Stimulated activated CD4-positive, alpha-beta T cell treated with anti-CD3 and anti-CD28 coated beads, Interleukin-15, amount 100 ng/mL, for 24 hours (primary cell): ENCODE data around the gene LYG2.
"Not testable (repeated sequence)": the region's sequence is repeated elsewhere in the genome, so short reads cannot be mapped to it uniquely, and the experiment has no call there.

Experiments used
- DNase-seq: peaks from one replicate; pipeline ENCODE4 v3.0.0-alpha.2; 2020

LYG2 gene, protein sequence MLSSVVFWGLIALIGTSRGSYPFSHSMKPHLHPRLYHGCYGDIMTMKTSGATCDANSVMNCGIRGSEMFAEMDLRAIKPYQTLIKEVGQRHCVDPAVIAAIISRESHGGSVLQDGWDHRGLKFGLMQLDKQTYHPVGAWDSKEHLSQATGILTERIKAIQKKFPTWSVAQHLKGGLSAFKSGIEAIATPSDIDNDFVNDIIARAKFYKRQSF

DNA sequence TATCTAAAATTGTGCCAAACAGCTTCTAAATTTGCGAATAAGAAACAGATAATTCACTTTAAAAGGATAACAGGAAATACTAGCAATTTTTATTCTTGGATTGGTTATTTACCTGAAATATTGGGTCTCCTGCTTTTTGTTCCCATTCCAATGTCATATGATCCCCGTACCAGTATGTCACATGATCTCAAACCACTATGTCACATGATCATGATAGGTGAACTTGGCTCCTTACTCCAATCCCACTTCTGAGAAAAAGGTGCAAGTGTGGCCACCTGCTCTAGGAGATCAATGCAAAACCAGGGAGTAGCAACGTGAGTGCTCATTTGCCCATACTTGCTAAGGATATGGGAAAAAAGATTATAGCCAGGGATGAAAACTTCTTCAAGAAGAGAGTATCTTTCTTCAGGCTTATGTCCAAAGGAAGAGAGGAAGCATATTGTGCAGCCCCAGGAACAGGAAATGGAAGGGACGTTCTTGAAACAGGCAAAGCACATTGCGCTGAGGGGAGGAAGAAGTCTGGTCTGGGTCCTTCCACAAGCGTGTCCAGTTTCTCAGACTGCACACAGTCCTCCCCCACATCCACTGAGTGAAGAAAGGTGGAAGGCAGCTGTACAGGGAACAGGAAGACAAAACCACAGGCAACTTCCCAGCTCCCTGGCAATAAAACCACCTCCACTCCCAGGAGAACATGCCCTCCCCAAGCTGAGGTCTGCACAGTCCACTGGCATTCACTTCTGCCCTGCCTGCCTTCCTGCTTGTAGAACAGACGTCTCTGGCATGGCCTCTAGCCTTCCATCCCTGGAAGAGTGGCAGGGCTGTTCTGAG, at the start of gene LYG2:
Gene LYG2 (minus strand): TSS at position 176 of the 828 bp plus-strand sequence. CDS start 1,406 bp downstream, outside the sequence.
- no peak for DNase-seq

GRCh38 chr2:99301097-99301496, 45.6 kb upstream of the LYG2 start, which contains the start of gene LYG1:
Gene LYG1, minus strand, starts transcription at chr2:99301197. Its CDS starts 5,527 bp downstream, at chr2:99295670.
- DNase-seq, result not testable (repeated sequence)

DNA sequence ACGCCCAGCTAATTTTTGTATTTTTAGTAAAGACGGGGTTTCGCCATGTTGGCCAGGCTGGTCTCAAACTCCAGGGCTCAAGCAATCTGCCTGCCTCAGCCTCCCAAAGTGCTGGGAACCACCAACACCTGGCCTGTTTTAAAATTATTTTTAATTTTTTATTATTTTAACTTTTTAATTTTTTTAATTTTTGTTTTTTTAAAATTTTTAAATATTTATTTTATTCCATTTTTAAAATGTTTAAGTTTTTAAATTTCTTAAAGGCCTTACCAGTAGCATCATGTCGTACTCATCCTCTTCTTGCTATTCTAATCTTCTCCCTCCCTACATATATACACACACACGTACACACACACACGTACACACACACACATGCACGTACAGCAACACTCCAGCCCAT, 44.1 kb upstream of the LYG2 start:
- DNase-seq, result no peak

- DNase-seq, result no peak
Measured at GRCh38 chr2:99297994-99298393, 42.5 kb upstream of the LYG2 start.

- DNase-seq, result no peak
Measured at GRCh38 chr2:99285526-99285925, 30.1 kb upstream of the LYG2 start.

- DNase-seq, result no peak
Measured at GRCh38 chr2:99279969-99280695, 24.7 kb upstream of the LYG2 start.

DNA sequence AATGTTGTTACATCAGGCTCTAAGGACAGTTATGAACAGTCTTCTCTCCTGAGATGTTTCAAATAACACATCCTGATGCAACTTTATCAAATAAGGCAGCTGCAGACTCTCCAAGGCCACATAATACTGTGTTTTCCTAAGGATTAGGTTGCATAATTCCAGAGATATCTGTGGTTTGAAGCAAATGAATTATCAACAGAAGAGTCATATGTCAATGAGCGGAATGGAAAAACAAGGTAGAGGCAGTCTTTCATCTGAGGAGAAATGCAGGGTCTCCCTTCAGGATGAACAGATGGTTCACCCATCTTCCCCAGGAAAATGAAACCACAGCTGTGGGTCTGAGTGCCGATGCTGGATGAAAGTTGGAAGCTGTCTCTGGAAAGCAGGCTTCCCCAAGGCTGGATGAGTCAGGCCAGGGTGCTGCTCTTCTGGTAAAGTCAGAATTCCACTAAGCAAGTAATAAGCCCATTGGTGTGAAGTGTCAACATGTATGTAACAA, 23.4 kb upstream of the LYG2 start:
- no peak for DNase-seq

DNA sequence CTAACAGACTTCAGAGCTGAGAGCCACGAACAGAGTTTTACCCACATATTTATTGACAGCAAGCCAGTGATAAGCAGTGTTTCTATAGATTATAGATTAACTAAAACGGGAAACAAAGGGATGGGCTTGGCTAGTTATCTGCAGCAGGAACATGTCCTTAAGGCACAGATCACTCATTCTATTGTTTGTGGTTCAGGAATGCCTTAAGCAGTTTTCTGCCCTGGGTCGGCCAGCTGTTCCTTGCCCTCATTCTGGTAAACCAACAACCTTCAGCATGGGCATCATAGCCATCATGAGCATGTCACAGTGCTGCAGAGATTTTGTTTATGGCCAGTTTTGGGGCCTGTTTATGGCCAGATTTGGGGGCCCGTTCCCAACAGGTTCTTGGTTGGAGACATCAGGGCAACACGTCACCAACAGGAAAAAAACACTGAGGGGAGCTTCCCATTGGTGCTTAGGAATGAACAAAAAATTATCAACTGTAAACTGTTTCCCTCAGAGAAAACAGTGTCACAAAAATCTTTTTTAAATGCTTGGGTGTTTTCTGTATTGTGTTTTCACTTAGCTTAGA, 22.8 kb upstream of the LYG2 start:
- DNase-seq, result not testable (repeated sequence)

- DNase-seq, result no peak
Measured at GRCh38 chr2:99275882-99276281, 20.4 kb upstream of the LYG2 start.

- no peak for DNase-seq
Measured at GRCh38 chr2:99261242-99261641, 5.8 kb upstream of the LYG2 start.

DNA sequence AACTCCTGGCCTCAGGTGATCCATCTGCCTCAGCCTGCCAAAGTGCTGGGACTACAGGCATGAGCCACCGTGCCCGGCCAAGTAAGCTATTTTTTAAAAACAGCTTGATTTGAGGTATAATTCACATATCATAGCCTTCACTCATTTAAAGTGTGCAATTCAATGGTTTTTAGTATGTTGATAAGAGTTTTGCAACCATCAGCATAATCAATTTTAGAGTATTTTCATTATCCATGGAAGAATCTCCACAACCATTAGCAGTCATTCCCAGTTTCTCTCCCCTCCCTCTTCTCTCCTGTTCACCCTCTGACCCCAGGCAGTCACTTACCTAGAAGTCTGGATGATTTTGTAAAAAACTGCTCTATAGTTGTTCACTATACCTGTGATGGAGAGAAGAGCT, 4.7 kb upstream of the LYG2 start:
- DNase-seq, result no peak

DNA sequence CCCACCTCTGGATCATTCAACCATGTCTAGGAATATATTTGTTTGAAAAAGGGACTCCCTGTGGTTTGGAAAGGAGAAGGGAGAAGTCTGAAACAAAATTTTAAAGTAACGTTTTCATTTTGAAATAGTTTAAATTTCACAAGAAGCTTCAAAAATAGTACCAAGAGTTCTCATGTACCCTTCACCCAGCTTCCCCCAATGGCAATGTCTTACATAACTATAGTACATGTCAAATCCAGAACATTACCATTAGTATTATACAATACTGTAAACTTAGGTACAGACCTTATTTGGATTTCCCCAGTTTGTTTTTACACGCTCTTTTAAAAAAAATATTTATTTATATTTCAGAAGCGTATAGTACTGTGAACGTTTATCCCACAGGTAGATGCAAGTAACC, 4.0 kb upstream of the LYG2 start:
- no peak for DNase-seq

DNA sequence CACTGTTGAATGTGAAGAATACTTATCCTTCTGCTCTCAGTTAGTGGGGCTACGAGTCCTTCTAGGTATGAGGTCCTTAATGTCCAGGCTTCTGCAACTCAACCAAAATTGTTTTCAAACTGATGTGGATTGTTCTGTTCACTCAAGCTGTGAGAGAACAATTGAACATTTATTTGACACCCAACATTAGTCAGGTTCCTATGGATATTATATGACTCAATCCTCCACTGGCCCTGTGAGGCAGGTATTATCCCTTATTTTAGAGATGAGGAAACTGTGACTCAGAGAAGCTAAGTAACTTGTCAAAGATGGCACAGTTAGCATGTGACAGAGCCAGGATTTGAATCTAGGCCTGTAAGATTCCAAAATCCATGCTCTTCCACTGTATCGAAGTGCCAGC, 1.2 kb upstream of the LYG2 start:
- no peak for DNase-seq

DNA sequence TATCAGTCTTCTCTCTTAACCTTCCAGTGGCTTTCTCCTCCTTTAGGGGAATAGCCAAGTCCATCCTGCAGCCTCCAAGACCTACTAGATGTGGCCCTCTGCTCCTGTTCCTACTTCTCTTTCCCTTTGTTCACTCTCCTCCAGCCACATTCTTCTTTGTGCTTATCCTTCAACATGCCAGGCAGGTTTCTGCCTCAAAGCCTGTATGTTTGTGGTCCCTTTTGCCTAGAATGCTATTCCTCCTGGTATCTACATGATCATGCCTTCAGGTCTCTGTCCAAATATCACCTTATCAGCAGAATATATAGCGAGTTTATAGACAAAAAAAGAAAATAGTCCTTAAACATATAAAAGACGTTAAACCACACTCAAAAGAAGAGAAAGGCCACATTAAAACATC, 5.5 kb downstream of the LYG2 start:
- DNase-seq, result no peak

- no peak for DNase-seq
Measured at GRCh38 chr2:99242151-99242550, 13.3 kb downstream of the LYG2 start.

- DNase-seq, result no peak
Measured at GRCh38 chr2:99240431-99240830, 15.0 kb downstream of the LYG2 start.

DNA sequence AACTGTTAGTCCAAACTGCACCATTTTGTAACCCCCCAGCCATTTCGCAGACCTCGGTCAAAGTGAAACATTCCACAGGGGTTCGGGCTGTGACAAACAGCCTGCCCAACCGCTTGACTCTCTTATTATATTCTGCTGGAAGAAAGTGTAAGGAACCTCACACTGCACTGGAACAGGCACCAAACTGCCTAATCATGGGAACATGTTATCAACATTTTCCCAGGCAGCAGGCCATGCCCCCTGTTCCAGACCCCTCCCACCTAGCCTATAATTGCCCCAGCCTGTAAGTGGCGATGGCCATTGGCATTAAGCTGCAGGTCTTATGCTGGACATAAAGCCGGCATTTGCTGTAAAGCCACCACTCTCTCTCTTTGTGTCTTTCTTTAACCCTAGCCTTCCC, 16.9 kb downstream of the LYG2 start:
- DNase-seq, result no peak

- not testable (repeated sequence) for DNase-seq
Measured at GRCh38 chr2:99233177-99233576, 22.3 kb downstream of the LYG2 start.

DNA sequence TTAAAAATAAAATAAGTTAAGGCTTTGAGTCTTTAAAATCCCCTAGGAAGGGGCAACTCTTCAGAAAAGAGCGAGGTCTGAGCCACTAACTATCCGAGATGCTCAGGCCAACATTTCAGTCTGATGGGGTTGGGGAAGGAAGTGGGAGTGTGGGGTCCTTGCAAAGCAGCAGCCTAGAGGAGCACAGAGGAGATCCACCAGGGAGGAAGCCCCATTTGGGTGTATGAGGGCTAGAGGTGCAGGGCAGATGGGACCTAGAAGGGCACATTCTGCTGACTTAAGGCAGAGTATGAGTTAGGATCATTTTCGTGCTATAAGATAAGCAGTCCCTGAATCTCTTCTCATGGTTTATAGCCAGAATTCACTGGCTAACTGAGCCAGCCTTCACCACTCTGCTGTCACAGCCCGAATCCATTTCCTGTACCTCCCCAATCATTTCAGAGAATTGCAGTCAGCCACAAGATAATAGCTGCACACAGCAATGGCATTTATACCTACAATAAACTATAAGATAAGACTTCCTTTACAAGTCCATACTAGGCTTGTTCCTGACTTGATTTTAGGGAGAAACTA, 37.5 kb downstream of the LYG2 start:
- no peak for DNase-seq

- no peak for DNase-seq
Measured at GRCh38 chr2:99216096-99216495, 39.4 kb downstream of the LYG2 start.

DNA sequence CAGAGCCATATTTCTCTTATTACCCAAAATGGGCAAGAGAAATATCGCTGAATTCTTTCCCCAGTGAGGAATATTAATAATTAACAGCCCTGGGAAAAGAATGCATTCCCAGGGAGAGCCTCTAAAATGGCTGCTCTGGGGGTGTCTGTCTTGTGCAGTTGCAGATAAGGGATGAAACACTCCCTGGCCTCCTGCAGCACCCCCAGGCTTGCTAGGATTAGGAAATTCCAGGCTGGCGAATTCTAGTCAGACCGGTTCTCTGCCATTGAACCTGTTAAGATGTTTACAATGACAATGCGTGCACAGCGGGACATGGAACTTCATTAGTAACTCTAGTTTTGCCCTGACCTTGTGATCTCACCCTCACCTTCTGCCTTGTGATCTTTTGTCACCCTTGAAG, 50.0 kb downstream of the LYG2 start:
- no peak for DNase-seq

DNA sequence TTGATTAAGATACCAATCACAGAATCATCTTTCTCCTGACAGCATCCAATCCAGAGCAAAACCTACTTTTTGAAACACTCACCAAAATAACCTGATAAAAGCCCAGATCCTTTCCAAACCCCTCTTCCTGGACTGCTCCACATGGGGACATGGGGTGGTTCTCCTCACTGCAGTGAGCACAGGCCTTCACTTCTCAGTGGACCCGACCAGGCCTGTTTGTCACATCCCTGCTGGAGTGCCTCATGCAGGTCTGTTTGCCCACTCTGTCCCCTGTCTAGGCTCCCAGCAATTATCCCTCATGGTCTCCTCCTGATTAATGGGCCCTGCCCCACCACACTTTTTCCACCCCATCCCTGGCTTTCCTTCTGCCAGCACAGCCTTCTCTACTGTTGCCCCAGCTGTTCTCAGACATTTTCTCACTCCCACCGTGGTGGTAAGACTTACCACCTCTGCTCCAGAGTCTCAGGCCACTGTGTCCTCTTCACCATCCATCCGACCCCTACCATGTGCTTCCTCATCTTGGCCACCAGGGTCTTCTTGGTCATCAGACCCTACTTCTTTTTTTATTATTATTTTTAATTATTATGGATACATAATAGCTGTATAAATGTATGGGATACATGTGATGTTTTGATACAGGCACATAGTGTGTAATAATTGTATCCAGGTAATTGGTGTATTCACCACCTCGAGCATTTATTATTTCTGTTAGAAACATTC, 53.3 kb downstream of the LYG2 start:
- DNase-seq, result no peak
